ENCODE data around the gene SCO2.

DNA sequence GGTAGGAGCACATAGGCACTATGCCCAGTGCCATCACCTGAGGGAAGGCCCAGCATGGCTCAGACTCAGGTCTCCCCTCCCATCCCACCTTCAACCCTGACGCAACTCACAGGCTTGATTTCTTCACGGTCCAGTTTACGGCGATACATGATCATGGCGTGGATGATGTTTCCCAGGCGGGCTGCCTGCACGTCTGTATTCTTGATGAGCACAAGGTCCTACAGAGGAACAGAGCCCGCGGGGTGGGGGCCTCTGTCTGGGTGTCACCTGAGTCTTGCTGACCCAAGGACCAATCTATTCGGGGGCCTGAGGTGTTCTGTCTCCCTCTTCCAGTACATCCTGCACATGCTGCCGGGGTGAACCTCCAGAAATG, 49.0 kb upstream of the SCO2 start:
- TF ChIP-seq, protein P1, sequence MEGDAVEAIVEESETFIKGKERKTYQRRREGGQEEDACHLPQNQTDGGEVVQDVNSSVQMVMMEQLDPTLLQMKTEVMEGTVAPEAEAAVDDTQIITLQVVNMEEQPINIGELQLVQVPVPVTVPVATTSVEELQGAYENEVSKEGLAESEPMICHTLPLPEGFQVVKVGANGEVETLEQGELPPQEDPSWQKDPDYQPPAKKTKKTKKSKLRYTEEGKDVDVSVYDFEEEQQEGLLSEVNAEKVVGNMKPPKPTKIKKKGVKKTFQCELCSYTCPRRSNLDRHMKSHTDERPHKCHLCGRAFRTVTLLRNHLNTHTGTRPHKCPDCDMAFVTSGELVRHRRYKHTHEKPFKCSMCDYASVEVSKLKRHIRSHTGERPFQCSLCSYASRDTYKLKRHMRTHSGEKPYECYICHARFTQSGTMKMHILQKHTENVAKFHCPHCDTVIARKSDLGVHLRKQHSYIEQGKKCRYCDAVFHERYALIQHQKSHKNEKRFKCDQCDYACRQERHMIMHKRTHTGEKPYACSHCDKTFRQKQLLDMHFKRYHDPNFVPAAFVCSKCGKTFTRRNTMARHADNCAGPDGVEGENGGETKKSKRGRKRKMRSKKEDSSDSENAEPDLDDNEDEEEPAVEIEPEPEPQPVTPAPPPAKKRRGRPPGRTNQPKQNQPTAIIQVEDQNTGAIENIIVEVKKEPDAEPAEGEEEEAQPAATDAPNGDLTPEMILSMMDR (IDR thresholded peaks at IDR 0.05), result no peak
- no peak for TF ChIP-seq POLR2A (IDR thresholded peaks at IDR 0.05)

Data from Peyer's patch (tissue), 4 donors.